D721Med (cell line): ENCODE data around the gene SPRING1.

Source experiments
- DNase-seq: peaks from one replicate; pipeline ENCODE4 v3.0.0; 2011; ENCODE audit warnings: low spot score; ENCODE audit not compliant: insufficient read length
- FAIRE-seq: peaks from 2 replicates; lab custom pipeline; 2011; peaks lifted over from hg19 to GRCh38; lab: Jason Lieb, UNC
- TF ChIP-seq, protein P1 (sequence below): IDR thresholded peaks from 2 replicates; pipeline ENCODE4 v1.5.1; 2012; ENCODE audit warnings: mild to moderate bottlenecking, control low read depth; ENCODE audit not compliant: insufficient read depth; ENCODE audit errors: missing control alignments

The SPRING1 gene

DNA sequence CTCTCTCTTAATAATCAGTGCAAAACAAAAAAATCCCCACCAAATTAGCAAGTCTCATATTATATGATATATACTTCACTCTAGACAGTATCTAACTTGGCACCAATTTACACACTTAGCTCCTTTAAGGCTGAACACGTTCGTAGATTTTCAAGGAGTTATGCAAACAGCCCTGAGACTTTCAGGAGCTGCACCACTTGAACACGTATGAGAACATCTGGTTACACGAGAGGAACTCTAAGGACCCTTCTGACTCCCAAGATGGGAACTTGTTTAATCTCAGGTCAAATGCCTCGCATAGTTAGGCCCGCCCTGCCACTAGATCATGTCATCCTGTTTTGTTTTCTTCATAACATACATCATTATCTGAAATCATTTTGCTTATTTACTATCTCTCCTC lies 10.0 kb downstream of the SPRING1 start:
- DNase-seq, result no peak
- TF ChIP-seq, protein P1, sequence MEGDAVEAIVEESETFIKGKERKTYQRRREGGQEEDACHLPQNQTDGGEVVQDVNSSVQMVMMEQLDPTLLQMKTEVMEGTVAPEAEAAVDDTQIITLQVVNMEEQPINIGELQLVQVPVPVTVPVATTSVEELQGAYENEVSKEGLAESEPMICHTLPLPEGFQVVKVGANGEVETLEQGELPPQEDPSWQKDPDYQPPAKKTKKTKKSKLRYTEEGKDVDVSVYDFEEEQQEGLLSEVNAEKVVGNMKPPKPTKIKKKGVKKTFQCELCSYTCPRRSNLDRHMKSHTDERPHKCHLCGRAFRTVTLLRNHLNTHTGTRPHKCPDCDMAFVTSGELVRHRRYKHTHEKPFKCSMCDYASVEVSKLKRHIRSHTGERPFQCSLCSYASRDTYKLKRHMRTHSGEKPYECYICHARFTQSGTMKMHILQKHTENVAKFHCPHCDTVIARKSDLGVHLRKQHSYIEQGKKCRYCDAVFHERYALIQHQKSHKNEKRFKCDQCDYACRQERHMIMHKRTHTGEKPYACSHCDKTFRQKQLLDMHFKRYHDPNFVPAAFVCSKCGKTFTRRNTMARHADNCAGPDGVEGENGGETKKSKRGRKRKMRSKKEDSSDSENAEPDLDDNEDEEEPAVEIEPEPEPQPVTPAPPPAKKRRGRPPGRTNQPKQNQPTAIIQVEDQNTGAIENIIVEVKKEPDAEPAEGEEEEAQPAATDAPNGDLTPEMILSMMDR, result no peak
- FAIRE-seq, result no peak

DNA sequence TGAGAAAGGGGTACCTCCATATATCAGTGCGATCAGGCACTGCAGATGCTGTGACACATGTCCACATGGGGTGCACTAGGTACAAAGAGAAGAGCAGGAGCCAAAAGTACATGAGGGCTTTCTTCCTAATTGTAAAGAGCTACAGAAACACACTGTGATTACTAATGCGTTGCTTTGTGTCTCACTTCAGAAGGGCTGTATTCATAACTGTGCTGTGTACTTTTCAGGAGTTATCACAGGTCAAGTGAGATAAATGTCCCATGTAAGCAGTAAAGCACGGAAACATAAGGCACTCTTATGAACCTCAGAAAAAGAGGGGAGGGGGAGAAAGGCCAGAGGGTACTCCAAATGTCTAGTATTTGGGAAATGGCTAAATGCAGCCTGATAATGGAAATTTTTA lies 10.6 kb downstream of the SPRING1 start:
- DNase-seq, result no peak
- FAIRE-seq, result no peak
- TF ChIP-seq, protein P1, result no peak

DNA sequence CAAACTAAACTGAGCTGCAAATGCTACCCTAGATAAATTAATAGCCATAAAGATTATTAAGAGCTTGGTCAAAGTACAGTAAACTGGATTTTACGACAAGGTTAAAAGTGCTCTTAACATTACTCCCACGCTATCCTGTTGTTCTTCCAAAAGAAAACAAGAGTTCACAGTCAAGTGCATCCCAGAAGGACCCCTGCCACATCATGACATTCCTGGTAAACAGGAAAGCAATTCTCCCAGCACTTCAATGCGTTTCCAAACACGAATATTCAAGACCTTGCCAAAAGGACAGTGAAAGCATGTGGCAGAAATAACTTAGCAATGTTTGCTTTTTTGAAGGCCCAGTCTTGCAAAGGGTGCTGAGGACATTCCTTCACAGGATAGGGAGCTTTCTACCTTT lies 11.2 kb downstream of the SPRING1 start:
- FAIRE-seq (no peak), DNase-seq (no peak)
- TF ChIP-seq, protein P1, result no peak

DNA sequence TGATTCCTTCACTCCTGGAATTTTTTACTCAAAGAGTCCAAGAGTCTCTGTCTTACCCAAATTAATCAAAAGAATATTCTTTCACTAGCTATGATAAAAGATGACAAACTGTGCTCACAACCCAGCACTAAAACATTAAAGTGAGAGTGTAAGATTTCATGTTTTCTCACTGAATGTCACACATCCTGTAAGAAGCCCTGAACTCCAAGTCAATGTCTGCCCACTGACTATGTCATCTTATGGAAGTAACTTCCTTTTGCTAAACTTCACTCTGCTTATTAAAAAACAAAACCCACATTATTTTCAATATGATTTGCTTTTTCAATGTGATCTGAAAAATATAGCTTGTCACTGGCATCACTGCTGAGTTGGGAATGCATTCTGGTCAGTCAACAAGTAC lies 15.6 kb downstream of the SPRING1 start:
- no peak for DNase-seq
- FAIRE-seq, result no peak
- TF ChIP-seq, protein P1, result no peak

DNA sequence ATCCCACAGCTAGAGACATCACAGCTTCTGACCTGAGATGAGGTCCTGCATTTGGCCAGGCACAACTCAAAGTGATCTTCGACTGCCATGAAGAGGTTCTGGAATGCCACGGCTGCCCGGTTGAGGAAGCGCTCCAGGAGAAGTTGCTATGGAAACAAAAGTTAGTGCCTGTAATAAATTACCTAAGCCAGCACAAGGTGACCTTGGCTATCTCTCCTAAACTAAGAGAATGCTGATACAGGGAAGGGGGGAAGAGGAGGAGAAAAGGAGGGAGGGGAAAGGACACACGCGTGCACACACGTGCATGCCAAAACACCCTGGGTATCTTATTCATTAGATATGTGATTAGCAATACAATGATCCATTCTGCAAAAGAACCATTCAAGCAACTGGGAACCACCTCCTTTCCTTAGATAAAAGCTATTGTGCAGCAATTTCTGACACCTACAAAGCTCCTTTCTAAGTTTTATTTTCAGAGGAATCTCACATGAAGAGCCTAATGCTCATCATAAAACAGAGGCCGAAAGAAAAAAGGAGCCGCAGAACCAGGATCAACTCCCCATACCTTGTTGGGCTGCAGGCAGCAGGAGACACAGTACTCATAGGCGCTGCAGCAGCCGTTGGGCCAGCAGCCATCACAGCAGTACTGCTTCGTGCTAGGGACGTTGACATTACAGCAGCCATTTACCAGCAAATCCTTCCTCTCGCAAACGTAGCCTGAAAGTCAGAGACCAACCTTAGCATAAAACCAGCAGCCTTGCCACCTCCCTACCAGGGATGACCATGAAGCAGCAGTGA lies 17.9 kb downstream of the SPRING1 start:
- DNase-seq, result no peak
- TF ChIP-seq, protein P1, result no peak
- no peak for FAIRE-seq

DNA sequence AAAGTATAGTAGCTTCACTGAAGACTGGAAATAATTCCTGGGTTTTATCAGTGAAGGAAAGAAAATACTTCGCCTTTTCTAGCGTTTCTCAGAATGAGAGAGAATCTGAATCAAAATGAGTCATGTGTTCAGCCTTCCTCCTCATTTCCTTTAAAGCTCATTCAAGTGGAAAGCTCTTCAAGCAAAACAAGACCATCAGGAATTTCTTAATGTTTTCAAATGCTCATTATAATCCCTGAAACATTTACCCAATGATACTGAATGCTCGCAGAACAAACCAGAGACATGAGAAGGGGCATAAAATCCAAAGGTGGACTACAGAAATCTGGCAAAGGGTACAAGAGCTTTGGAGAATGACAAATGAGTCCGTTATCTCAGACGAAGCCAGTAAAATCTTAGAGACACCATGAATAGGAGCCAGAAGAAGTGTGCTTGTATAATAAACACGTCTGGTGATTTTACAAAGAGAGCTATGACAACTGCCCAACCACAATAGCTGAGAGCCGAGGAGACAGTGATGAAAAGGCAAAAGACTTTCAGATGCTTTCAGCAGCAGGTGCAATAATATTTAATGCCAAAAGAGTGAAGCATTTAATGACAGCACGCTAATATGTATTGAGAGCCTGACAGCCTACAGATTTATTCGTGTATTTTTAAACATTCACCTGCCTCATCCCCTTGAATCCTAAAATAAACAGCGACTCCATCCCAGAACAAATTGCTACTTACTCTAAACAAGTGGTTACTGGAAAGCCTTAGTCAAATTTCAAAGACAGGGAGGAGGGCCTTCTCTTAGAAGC lies 19.0 kb downstream of the SPRING1 start:
- DNase-seq (no peak), FAIRE-seq (no peak)
- TF ChIP-seq, protein P1, result no peak
